HTR-8/SVneo (cell line): ENCODE measurements around the gene CHD9NB.
"Not testable (repeated sequence)": the region's sequence is repeated elsewhere in the genome, so short reads cannot be mapped to it uniquely, and the experiment has no call there.

ENCODE experiments used
- DNase-seq: peaks from one replicate; pipeline ENCODE4 v3.0.0; 2011; ENCODE audit warnings: low spot score, mixed read lengths; ENCODE audit not compliant: insufficient read length
- FAIRE-seq: peaks from 2 replicates; lab custom pipeline; 2011; peaks lifted over from hg19 to GRCh38; lab: Jason Lieb, UNC

Gene CHD9NB

DNA sequence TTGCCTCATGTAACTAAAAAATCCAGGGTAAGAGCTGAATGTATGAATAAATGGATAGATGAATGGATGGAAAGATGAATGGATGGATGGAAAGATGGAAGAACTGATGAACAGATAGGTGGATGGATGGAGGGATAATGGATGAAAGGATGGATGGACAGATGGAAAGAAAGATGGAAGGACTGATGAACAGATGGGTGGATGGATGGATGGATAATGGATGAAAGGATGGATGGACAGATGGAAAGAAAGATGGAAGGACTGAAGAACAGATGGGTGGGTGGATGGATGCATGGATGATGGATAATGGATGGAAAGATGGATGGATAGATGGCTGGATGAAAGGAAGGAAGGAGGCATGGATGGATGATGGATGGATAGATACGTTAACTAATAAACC lies 11.9 kb downstream of the CHD9NB start:
- FAIRE-seq (no peak), DNase-seq (no peak)

DNA sequence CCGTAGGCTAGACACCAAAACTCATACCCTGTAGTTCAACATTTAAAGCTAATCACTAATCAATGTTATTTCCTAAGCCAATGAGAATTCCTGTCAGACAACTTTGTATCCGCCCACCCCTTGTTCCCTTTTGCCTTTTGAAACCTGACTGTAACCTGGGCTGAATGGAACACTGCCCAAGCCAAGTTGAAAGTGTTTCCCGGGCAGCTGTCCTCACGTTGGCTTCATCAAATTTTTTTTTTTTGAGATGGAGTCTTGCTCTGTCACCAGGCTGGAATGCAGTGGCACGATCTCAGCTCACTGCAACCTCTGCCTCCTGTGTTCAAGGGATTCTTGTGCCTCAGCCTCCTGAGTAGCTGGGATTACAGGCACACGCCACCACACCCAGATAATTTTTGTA lies 16.0 kb downstream of the CHD9NB start:
- not testable (repeated sequence) for DNase-seq, FAIRE-seq

DNA sequence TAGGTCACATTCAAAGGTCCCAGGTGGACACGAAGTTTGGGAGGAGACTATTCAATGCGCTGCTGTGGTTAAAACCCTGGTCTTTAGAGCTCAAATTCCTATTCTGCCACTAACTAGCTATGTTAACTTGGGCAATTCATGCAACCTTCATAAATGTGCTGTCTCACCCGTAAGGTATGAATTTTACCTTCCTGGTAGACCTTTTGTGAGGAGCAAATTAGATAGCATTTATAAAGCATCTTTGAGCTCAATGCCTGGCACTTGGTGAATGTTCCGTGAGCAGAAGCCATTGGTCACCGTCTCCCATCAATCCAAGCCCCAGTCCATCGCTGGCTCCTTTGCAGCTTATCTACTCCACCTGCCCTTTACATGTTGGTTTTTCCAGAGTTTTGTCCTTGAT lies 16.6 kb downstream of the CHD9NB start:
- FAIRE-seq (no peak), DNase-seq (no peak)

DNA sequence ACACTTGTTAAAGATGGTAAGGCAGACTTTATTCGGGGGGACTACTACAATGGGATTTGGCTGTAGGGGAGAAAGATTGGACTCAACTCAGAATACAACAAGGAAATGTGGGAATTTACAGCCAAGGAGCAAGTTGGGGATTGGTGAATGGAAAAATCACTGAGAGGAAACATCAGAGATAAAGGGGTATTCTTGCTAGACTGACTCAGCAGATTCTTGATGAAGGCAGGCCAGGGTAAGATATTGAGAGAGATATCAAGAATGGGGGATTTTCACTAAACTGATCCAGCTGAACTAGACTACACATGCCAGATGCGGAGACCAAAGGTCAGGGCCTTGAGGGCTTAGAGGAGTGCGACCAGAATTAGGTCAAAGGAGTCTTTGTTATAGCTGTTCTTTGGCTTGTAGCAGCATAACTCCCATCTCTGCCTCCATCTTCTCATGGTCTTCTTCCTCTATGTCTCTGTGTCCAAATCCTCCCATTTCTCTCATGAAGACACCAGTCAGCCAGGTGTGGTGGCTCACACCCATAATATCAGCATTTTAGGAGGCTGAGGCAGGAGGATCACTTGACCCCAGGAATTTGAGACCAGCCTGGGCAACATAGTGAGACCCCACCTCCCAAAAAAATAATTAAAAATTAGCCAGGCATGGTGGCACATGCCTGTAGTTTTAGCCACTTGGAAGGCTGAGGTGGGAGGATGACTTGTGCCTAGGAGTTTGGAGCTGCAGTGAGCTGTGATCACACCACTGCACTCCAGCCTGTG lies 17.3 kb downstream of the CHD9NB start:
- FAIRE-seq (no peak), DNase-seq (no peak)

- DNase-seq: no peak
- FAIRE-seq: peak; percentile 26
Measured at GRCh38 chr16:53034306-53034705, 18.4 kb downstream of the CHD9NB start.

DNA sequence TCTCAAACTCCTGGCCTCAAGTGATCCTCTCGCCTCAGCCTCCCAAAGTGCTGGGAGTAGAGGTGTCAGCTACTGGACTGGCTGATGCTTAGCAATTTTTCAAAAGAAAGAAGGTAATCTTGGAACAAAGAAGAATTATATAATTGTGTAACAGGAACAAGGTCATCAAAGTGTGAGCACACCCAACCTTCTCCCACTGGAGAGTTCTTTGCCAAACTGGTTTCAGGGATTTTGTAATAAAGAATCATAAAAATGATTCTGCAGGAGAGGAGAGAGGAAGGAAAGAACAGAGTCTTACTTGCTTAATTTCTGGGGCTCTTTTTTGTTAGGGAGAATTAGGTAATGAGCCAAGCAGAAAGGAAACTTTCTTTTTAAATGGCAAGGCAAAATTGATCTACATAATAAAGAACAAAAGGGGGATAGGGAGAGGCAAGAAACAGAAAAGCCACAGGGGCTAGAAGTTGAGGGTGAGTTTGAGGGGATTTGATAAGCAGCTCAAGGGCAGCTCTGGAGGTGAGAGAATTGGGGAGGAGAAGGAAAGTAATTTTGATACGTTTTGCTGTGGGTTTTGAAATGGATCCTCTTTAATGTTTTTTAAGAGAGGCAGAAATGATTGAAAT lies 21.3 kb downstream of the CHD9NB start:
- DNase-seq (no peak), FAIRE-seq (no peak)

- DNase-seq: no peak
- FAIRE-seq: no peak
Measured at GRCh38 chr16:53029971-53030370, 22.7 kb downstream of the CHD9NB start.

DNA sequence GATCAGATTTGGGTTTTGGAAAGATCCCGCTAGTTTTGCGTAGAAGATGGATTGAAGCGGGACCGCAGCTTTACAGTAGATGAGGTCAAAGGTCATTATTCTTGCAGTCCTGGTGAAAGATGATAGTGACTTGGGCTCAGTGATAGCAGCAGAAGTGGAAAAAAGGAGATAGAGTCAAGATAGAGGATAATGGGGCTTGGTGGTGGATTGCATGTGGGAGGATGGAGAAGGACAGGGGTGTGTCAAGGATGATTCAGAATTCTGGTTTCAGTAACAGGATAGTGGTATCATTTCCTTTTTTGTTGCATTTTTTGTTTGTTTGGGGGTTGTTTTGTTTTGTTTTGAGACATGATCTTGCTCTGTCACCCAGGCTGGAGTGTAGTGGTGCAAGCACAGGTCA lies 28.7 kb downstream of the CHD9NB start:
- DNase-seq: no peak
- FAIRE-seq: no peak

DNA sequence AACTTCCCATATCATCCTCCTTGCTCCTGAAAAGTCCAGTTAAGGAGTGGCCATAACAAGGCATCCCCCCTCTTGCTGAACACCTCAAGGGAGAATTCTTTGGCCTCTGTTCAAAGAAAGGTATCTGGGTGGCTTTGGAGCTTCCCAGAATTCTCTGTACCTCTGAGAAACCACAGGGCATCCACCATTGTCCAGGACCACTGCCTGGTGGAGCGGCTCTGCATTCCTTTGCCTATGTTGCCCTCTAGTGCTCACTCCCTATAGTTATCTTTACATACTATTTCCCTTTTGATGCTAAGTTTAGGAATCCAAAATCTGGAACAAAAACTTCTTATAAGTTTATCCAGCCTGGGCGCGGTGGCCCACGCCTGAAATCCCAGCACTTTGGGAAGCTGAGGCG lies 30.3 kb downstream of the CHD9NB start:
- DNase-seq (peak; percentile 74), FAIRE-seq (peak; percentile 73)

DNA sequence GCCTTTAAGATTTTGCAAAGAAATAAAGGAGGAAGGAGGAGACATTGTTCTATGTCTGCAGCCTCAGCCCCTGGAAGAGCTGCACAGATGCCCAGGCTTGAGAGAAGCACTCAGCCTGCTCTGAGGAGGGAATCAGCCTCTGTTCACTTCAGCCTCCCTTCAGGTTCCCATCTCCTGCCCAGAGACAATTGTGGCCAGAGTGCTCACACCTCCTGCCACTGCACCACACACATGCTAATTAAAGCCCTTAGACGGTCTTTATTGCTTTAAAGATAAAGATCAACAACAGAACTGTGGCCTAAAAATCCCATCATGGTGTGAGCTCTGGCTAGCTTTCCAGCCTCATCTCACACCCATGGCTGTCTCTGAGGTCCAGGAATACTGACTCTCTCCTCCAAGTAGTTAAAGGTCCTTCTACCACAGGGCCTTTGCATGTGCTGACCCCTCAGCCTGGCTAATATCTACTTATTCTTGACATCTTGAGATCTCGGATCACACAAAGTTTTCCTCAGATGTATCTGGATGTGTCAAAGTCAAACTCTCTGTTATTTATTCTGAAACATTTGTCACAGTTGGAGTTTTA lies 33.8 kb downstream of the CHD9NB start:
- no peak for DNase-seq
- FAIRE-seq: no peak

DNA sequence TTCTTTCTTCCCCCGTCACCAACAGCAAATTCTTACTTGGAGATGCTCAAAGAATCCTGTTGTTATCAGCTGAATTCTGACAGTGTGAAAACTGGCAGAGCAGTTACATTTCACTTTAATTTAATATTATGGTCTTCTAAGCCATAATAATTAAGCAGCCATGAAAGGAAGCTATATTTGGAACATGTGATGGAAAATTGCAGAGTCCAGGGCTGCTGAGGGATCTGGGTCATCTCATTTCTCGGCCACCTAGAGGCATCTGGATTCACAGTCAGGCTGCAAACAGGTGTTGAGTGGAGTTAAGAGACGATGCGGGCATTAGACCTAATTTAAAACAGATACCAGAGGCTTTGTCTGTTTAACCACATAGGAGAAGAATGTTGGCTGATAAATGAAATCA lies 38.4 kb downstream of the CHD9NB start:
- DNase-seq (no peak), FAIRE-seq (no peak)

GRCh38 chr16:53007095-53007494 lies 45.6 kb downstream of the CHD9NB start:
- DNase-seq (no peak), FAIRE-seq (no peak)

GRCh38 chr16:52997922-52998321 lies 54.8 kb downstream of the CHD9NB start:
- DNase-seq (no peak), FAIRE-seq (no peak)

DNA sequence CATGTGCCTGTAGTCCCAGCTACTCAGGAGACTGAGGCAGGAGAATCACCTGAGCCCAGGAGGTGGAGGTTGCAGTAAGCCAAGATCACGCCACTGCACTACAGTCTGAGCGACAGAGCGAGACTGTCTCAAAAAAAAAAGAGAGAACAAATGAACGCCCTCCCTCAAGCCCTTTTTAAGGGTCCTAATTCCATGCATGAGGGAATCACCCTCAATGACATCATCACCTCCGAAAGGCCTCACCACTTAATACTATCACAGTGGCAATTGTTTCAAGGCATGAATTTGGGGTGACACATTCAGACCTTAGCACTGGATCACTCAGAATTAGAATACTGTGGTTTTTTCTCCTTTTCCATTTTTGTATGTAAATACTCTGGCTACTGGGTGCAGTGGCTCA lies 57.8 kb downstream of the CHD9NB start:
- FAIRE-seq: no peak
- DNase-seq: no peak

GRCh38 chr16:52993179-52993578 lies 59.5 kb downstream of the CHD9NB start:
- FAIRE-seq (no peak), DNase-seq (no peak)

- DNase-seq (no peak), FAIRE-seq (no peak)
Measured at GRCh38 chr16:52991572-52991971, 61.1 kb downstream of the CHD9NB start.
